ENCODE measurements around the gene LIN28B.

LIN28B gene

GRCh38 chr6:105091140-105091829 lies 134.4 kb downstream of the LIN28B start:
- Mint-ChIP-seq H3K9me3 (no peaks in the 10 kb centered on the region), H3K36me3 (ENCODE audit: insufficient read depth) (peaks cover 3% of the 10 kb centered on the region), H3K27me3 (no peaks in the 10 kb centered on the region), H3K27ac (ENCODE audit: low read depth) (no peak overlapping the region), H3K4me1 (no peaks in the 10 kb centered on the region), H3K4me3 (no peak overlapping the region)
- DNase-seq (ENCODE audit: low spot score in 2 of 2): no peak
- ATAC-seq (replicated peaks; ENCODE audit: extremely low read depth, poor library complexity, severe bottlenecking): no peak

- Mint-ChIP-seq H3K36me3 (ENCODE audit: insufficient read depth) (no peaks in the 10 kb centered on the region), H3K4me3 (no peak overlapping the region), H3K9me3 (no peaks in the 10 kb centered on the region), H3K4me1 (no peaks in the 10 kb centered on the region), H3K27me3 (no peaks in the 10 kb centered on the region), H3K27ac (ENCODE audit: low read depth) (no peak overlapping the region)
- DNase-seq (ENCODE audit: low spot score in 2 of 2) (no peak), ATAC-seq (replicated peaks; ENCODE audit: extremely low read depth, poor library complexity, severe bottlenecking) (no peak)
These were observed 137.3 kb downstream of the LIN28B start for GRCh38 chr6:105094133-105094640.

- H3K27me3 Mint-ChIP-seq: no peaks in the 10 kb centered on the region
- DNase-seq (ENCODE audit: low spot score in 2 of 2): no peak
- no peak for ATAC-seq (replicated peaks; ENCODE audit: extremely low read depth, poor library complexity, severe bottlenecking)
- no peaks in the 10 kb centered on the region for H3K9me3 Mint-ChIP-seq
- H3K27ac Mint-ChIP-seq (ENCODE audit: low read depth): no peak overlapping the region
- no peaks in the 10 kb centered on the region for H3K4me1 Mint-ChIP-seq
- no peak overlapping the region for H3K4me3 Mint-ChIP-seq
- no peaks in the 10 kb centered on the region for H3K36me3 Mint-ChIP-seq (ENCODE audit: insufficient read depth)
These were observed 138.2 kb downstream of the LIN28B start for GRCh38 chr6:105095139-105095538.

GRCh38 chr6:105097288-105097687 lies 140.4 kb downstream of the LIN28B start:
- DNase-seq (ENCODE audit: low spot score in 2 of 2): no peak
- Mint-ChIP-seq H3K36me3 (ENCODE audit: insufficient read depth) (no peaks in the 10 kb centered on the region), H3K27ac (ENCODE audit: low read depth) (no peak overlapping the region), H3K4me3 (no peak overlapping the region), H3K9me3 (no peaks in the 10 kb centered on the region), H3K4me1 (no peaks in the 10 kb centered on the region), H3K27me3 (no peaks in the 10 kb centered on the region)
- ATAC-seq (replicated peaks; ENCODE audit: extremely low read depth, poor library complexity, severe bottlenecking): no peak

GRCh38 chr6:105099371-105099770 lies 142.5 kb downstream of the LIN28B start:
- Mint-ChIP-seq H3K36me3 (ENCODE audit: insufficient read depth) (no peaks in the 10 kb centered on the region), H3K27ac (ENCODE audit: low read depth) (no peak overlapping the region), H3K4me1 (no peaks in the 10 kb centered on the region), H3K4me3 (no peak overlapping the region), H3K9me3 (no peaks in the 10 kb centered on the region), H3K27me3 (no peaks in the 10 kb centered on the region)
- ATAC-seq (replicated peaks; ENCODE audit: extremely low read depth, poor library complexity, severe bottlenecking) (no peak), DNase-seq (ENCODE audit: low spot score in 2 of 2) (no peak)

- H3K9me3 Mint-ChIP-seq: no peaks in the 10 kb centered on the region
- H3K27me3 Mint-ChIP-seq: no peaks in the 10 kb centered on the region
- H3K36me3 Mint-ChIP-seq (ENCODE audit: insufficient read depth): no peaks in the 10 kb centered on the region
- no peak overlapping the region for H3K4me3 Mint-ChIP-seq
- DNase-seq (ENCODE audit: low spot score in 2 of 2) (no peak), ATAC-seq (replicated peaks; ENCODE audit: extremely low read depth, poor library complexity, severe bottlenecking) (no peak)
- H3K4me1 Mint-ChIP-seq: no peaks in the 10 kb centered on the region
- H3K27ac Mint-ChIP-seq (ENCODE audit: low read depth): no peak overlapping the region
These were observed 145.3 kb downstream of the LIN28B start for GRCh38 chr6:105102186-105102585.

- Mint-ChIP-seq H3K9me3 (no peaks in the 10 kb centered on the region), H3K27me3 (peaks cover 23% of the 10 kb centered on the region), H3K4me1 (no peaks in the 10 kb centered on the region)
These were observed 148.2 kb downstream of the LIN28B start for GRCh38 chr6:105105094-105105493.

GRCh38 chr6:105106260-105106659 lies 149.4 kb downstream of the LIN28B start:
- H3K27ac Mint-ChIP-seq (ENCODE audit: low read depth): no peak overlapping the region
- no peaks in the 10 kb centered on the region for H3K36me3 Mint-ChIP-seq (ENCODE audit: insufficient read depth)
- no peaks in the 10 kb centered on the region for H3K9me3 Mint-ChIP-seq
- no peak for DNase-seq (ENCODE audit: low spot score in 2 of 2)
- no peaks in the 10 kb centered on the region for H3K4me1 Mint-ChIP-seq
- ATAC-seq (replicated peaks; ENCODE audit: extremely low read depth, poor library complexity, severe bottlenecking): no peak
- no peak overlapping the region for H3K4me3 Mint-ChIP-seq
- peaks cover 35% of the 10 kb centered on the region for H3K27me3 Mint-ChIP-seq

More at GRCh38 chr6:105105094-105105493, 148.2 kb downstream of the LIN28B start:
- Mint-ChIP-seq H3K27ac (ENCODE audit: low read depth) (no peak overlapping the region), H3K4me3 (no peak overlapping the region), H3K36me3 (ENCODE audit: insufficient read depth) (no peaks in the 10 kb centered on the region)
- ATAC-seq (replicated peaks; ENCODE audit: extremely low read depth, poor library complexity, severe bottlenecking) (no peak), DNase-seq (ENCODE audit: low spot score in 2 of 2) (no peak)

GRCh38 chr6:105107207-105107606 lies 150.3 kb downstream of the LIN28B start:
- ATAC-seq (replicated peaks; ENCODE audit: extremely low read depth, poor library complexity, severe bottlenecking) (no peak), DNase-seq (ENCODE audit: low spot score in 2 of 2) (no peak)
- no peaks in the 10 kb centered on the region for H3K36me3 Mint-ChIP-seq (ENCODE audit: insufficient read depth)
- H3K27ac Mint-ChIP-seq (ENCODE audit: low read depth): no peak overlapping the region
- H3K9me3 Mint-ChIP-seq: no peaks in the 10 kb centered on the region
- no peak overlapping the region for H3K4me3 Mint-ChIP-seq
- peaks cover 44% of the 10 kb centered on the region for H3K27me3 Mint-ChIP-seq
- H3K4me1 Mint-ChIP-seq: no peaks in the 10 kb centered on the region

- ATAC-seq (replicated peaks; ENCODE audit: extremely low read depth, poor library complexity, severe bottlenecking) (no peak), DNase-seq (ENCODE audit: low spot score in 2 of 2) (no peak)
- no peaks in the 10 kb centered on the region for H3K9me3 Mint-ChIP-seq
- H3K27ac Mint-ChIP-seq (ENCODE audit: low read depth): no peak overlapping the region
- no peaks in the 10 kb centered on the region for H3K36me3 Mint-ChIP-seq (ENCODE audit: insufficient read depth)
- no peaks in the 10 kb centered on the region for H3K4me1 Mint-ChIP-seq
- H3K27me3 Mint-ChIP-seq: peaks cover 47% of the 10 kb centered on the region
- no peak overlapping the region for H3K4me3 Mint-ChIP-seq
These were observed 151.8 kb downstream of the LIN28B start for GRCh38 chr6:105108631-105109262.

GRCh38 chr6:105109955-105110895 lies 153.3 kb downstream of the LIN28B start:
- H3K9me3 Mint-ChIP-seq: no peaks in the 10 kb centered on the region
- H3K27ac Mint-ChIP-seq (ENCODE audit: low read depth): no peak overlapping the region
- ATAC-seq (replicated peaks; ENCODE audit: extremely low read depth, poor library complexity, severe bottlenecking) (no peak), DNase-seq (ENCODE audit: low spot score in 2 of 2) (no peak)
- H3K4me3 Mint-ChIP-seq: no peak overlapping the region
- H3K27me3 Mint-ChIP-seq: peaks cover 47% of the 10 kb centered on the region
- H3K4me1 Mint-ChIP-seq: no peaks in the 10 kb centered on the region
- no peaks in the 10 kb centered on the region for H3K36me3 Mint-ChIP-seq (ENCODE audit: insufficient read depth)

- H3K9me3 Mint-ChIP-seq: no peaks in the 10 kb centered on the region
- ATAC-seq (replicated peaks; ENCODE audit: extremely low read depth, poor library complexity, severe bottlenecking): no peak
- H3K4me3 Mint-ChIP-seq: no peak overlapping the region
- H3K27me3 Mint-ChIP-seq: peaks cover 51% of the 10 kb centered on the region
- H3K36me3 Mint-ChIP-seq (ENCODE audit: insufficient read depth): no peaks in the 10 kb centered on the region
- no peak overlapping the region for H3K27ac Mint-ChIP-seq (ENCODE audit: low read depth)
- H3K4me1 Mint-ChIP-seq: no peaks in the 10 kb centered on the region
- no peak for DNase-seq (ENCODE audit: low spot score in 2 of 2)
These were observed 154.2 kb downstream of the LIN28B start for GRCh38 chr6:105111105-105111504.
